ENCODE results near the gene MRPL1.

Gene MRPL1

GRCh38 chr4:77862478-77863216, at the start of gene MRPL1:
Gene MRPL1, plus strand, starts transcription at chr4:77862830. Its CDS starts 19 bp downstream, at chr4:77862849.
- Histone ChIP-seq H3K4me3 (ENCODE audit: low read depth, low read length) (peak within 1 kb of the TSS; percentile 90), H3K36me3 (ENCODE audit: control insufficient read depth, insufficient read depth, low read length) (peaks cover 5% of the 10 kb centered on the region; the same call in 1 of the 2 replicates), H3K4me1 (ENCODE audit: control insufficient read depth, insufficient read depth, low read length) (peaks cover 13% of the 10 kb centered on the region), H3K9ac (ENCODE audit: low read depth, low read length) (peak within 1 kb of the TSS; percentile 95), H3K27ac (ENCODE audit: low read depth, low read length) (peak within 1 kb of the TSS; percentile 95), H3K27me3 (ENCODE audit: control insufficient read depth, insufficient read depth, low read length) (no peaks in the 10 kb centered on the region), H3K9me3 (ENCODE audit: control insufficient read depth, insufficient read depth, low read length) (no peaks in the 10 kb centered on the region)

GRCh38 chr4:77815636-77816035, 47.0 kb upstream of the MRPL1 start:
- Histone ChIP-seq H3K4me1 (ENCODE audit: control insufficient read depth, insufficient read depth, low read length) (peaks cover 9% of the 10 kb centered on the region), H3K9me3 (ENCODE audit: control insufficient read depth, insufficient read depth, low read length) (no peaks in the 10 kb centered on the region), H3K27me3 (ENCODE audit: control insufficient read depth, insufficient read depth, low read length) (no peaks in the 10 kb centered on the region; the same call in 1 of the 2 replicates), H3K9ac (ENCODE audit: low read depth, low read length) (no peak overlapping the region), H3K27ac (ENCODE audit: low read depth, low read length) (no peak overlapping the region), H3K4me3 (ENCODE audit: low read depth, low read length) (no peak overlapping the region), H3K36me3 (ENCODE audit: control insufficient read depth, insufficient read depth, low read length) (no peaks in the 10 kb centered on the region)

- Histone ChIP-seq H3K9ac (ENCODE audit: low read depth, low read length) (no peak overlapping the region), H3K27ac (ENCODE audit: low read depth, low read length) (no peak overlapping the region), H3K27me3 (ENCODE audit: control insufficient read depth, insufficient read depth, low read length) (peaks cover 7% of the 10 kb centered on the region; the same call in 1 of the 2 replicates), H3K9me3 (ENCODE audit: control insufficient read depth, insufficient read depth, low read length) (no peaks in the 10 kb centered on the region), H3K4me1 (ENCODE audit: control insufficient read depth, insufficient read depth, low read length) (peaks cover 13% of the 10 kb centered on the region), H3K4me3 (ENCODE audit: low read depth, low read length) (no peak overlapping the region), H3K36me3 (ENCODE audit: control insufficient read depth, insufficient read depth, low read length) (no peaks in the 10 kb centered on the region)
These were observed 46.1 kb upstream of the MRPL1 start for GRCh38 chr4:77816546-77816945.

- Histone ChIP-seq H3K4me3 (ENCODE audit: low read depth, low read length) (peak overlapping the region; percentile 89), H3K9ac (ENCODE audit: low read depth, low read length) (no peak overlapping the region), H3K27ac (ENCODE audit: low read depth, low read length) (peak overlapping the region; percentile 63), H3K4me1 (ENCODE audit: control insufficient read depth, insufficient read depth, low read length) (peaks cover 13% of the 10 kb centered on the region), H3K27me3 (ENCODE audit: control insufficient read depth, insufficient read depth, low read length) (peaks cover 7% of the 10 kb centered on the region; the same call in 1 of the 2 replicates), H3K9me3 (ENCODE audit: control insufficient read depth, insufficient read depth, low read length) (no peaks in the 10 kb centered on the region), H3K36me3 (ENCODE audit: control insufficient read depth, insufficient read depth, low read length) (no peaks in the 10 kb centered on the region)
These were observed 45.1 kb upstream of the MRPL1 start for GRCh38 chr4:77817304-77818072.

GRCh38 chr4:77818073-77818601, 44.5 kb upstream of the MRPL1 start:
- Histone ChIP-seq H3K4me3 (ENCODE audit: low read depth, low read length) (peak overlapping the region; percentile 89), H3K27me3 (ENCODE audit: control insufficient read depth, insufficient read depth, low read length) (peaks cover 7% of the 10 kb centered on the region; the same call in 1 of the 2 replicates), H3K27ac (ENCODE audit: low read depth, low read length) (peak overlapping the region; percentile 63), H3K9ac (ENCODE audit: low read depth, low read length) (no peak overlapping the region), H3K9me3 (ENCODE audit: control insufficient read depth, insufficient read depth, low read length) (no peaks in the 10 kb centered on the region), H3K4me1 (ENCODE audit: control insufficient read depth, insufficient read depth, low read length) (peaks cover 13% of the 10 kb centered on the region), H3K36me3 (ENCODE audit: control insufficient read depth, insufficient read depth, low read length) (no peaks in the 10 kb centered on the region)

GRCh38 chr4:77818602-77819403, 43.8 kb upstream of the MRPL1 start, which contains the start of gene CNOT6L:
Gene CNOT6L, minus strand, starts transcription at chr4:77819368. Its CDS starts 60 bp downstream, at chr4:77819308.
- peaks cover 13% of the 10 kb centered on the region for H3K4me1 ChIP-seq (ENCODE audit: control insufficient read depth, insufficient read depth, low read length)
- peak within 1 kb of the TSS; percentile 64; the same call in 1 of the 2 replicates for H3K9ac ChIP-seq (ENCODE audit: low read depth, low read length)
- no peaks in the 10 kb centered on the region for H3K36me3 ChIP-seq (ENCODE audit: control insufficient read depth, insufficient read depth, low read length)
- H3K27me3 ChIP-seq (ENCODE audit: control insufficient read depth, insufficient read depth, low read length) = peaks cover 7% of the 10 kb centered on the region; the same call in 1 of the 2 replicates
- H3K9me3 ChIP-seq (ENCODE audit: control insufficient read depth, insufficient read depth, low read length) = no peaks in the 10 kb centered on the region
- H3K27ac ChIP-seq (ENCODE audit: low read depth, low read length) = peak within 1 kb of the TSS; percentile 86
- peak within 1 kb of the TSS; percentile 89 for H3K4me3 ChIP-seq (ENCODE audit: low read depth, low read length)

GRCh38 chr4:77819404-77819842, 43.2 kb upstream of the MRPL1 start:
- H3K27ac ChIP-seq (ENCODE audit: low read depth, low read length) = peak overlapping the region; percentile 86
- H3K27me3 ChIP-seq (ENCODE audit: control insufficient read depth, insufficient read depth, low read length) = peaks cover 7% of the 10 kb centered on the region; the same call in 1 of the 2 replicates
- H3K36me3 ChIP-seq (ENCODE audit: control insufficient read depth, insufficient read depth, low read length) = no peaks in the 10 kb centered on the region
- peak overlapping the region; percentile 89 for H3K4me3 ChIP-seq (ENCODE audit: low read depth, low read length)
- peaks cover 13% of the 10 kb centered on the region for H3K4me1 ChIP-seq (ENCODE audit: control insufficient read depth, insufficient read depth, low read length)
- H3K9ac ChIP-seq (ENCODE audit: low read depth, low read length) = peak overlapping the region; percentile 45; the same call in 1 of the 2 replicates
- no peaks in the 10 kb centered on the region for H3K9me3 ChIP-seq (ENCODE audit: control insufficient read depth, insufficient read depth, low read length)

- H3K27ac ChIP-seq (ENCODE audit: low read depth, low read length) = peak overlapping the region; percentile 86
- peaks cover 13% of the 10 kb centered on the region for H3K4me1 ChIP-seq (ENCODE audit: control insufficient read depth, insufficient read depth, low read length)
- H3K4me3 ChIP-seq (ENCODE audit: low read depth, low read length) = peak overlapping the region; percentile 89
- peak overlapping the region; percentile 64 for H3K9ac ChIP-seq (ENCODE audit: low read depth, low read length)
- peaks cover 7% of the 10 kb centered on the region; the same call in 1 of the 2 replicates for H3K27me3 ChIP-seq (ENCODE audit: control insufficient read depth, insufficient read depth, low read length)
- H3K36me3 ChIP-seq (ENCODE audit: control insufficient read depth, insufficient read depth, low read length) = no peaks in the 10 kb centered on the region
- no peaks in the 10 kb centered on the region for H3K9me3 ChIP-seq (ENCODE audit: control insufficient read depth, insufficient read depth, low read length)
These were observed 42.6 kb upstream of the MRPL1 start for GRCh38 chr4:77819843-77820648.

GRCh38 chr4:77820649-77821561, 41.7 kb upstream of the MRPL1 start:
- no peaks in the 10 kb centered on the region for H3K36me3 ChIP-seq (ENCODE audit: control insufficient read depth, insufficient read depth, low read length)
- peak overlapping the region; percentile 86 for H3K27ac ChIP-seq (ENCODE audit: low read depth, low read length)

More at GRCh38 chr4:77820649-77821561, 41.7 kb upstream of the MRPL1 start:
- peak overlapping the region; percentile 56; the same call in 1 of the 2 replicates for H3K9ac ChIP-seq (ENCODE audit: low read depth, low read length)
- H3K27me3 ChIP-seq (ENCODE audit: control insufficient read depth, insufficient read depth, low read length) = peaks cover 7% of the 10 kb centered on the region; the same call in 1 of the 2 replicates
- H3K4me1 ChIP-seq (ENCODE audit: control insufficient read depth, insufficient read depth, low read length) = peaks cover 13% of the 10 kb centered on the region
- H3K9me3 ChIP-seq (ENCODE audit: control insufficient read depth, insufficient read depth, low read length) = no peaks in the 10 kb centered on the region
- peak overlapping the region; percentile 89 for H3K4me3 ChIP-seq (ENCODE audit: low read depth, low read length)

Measured in HUES48 (cell line).